Kidney tubule cell (primary cell): ENCODE results near the gene S100A9.
"Not testable (repeated sequence)": the region's sequence is repeated elsewhere in the genome, so short reads cannot be mapped to it uniquely, and the experiment has no call there.

Experiments
- DNase-seq: peaks from one replicate; pipeline ENCODE4 v3.0.0-alpha.2; 2018; ENCODE audit warnings: low spot score

The S100A9 gene

DNA sequence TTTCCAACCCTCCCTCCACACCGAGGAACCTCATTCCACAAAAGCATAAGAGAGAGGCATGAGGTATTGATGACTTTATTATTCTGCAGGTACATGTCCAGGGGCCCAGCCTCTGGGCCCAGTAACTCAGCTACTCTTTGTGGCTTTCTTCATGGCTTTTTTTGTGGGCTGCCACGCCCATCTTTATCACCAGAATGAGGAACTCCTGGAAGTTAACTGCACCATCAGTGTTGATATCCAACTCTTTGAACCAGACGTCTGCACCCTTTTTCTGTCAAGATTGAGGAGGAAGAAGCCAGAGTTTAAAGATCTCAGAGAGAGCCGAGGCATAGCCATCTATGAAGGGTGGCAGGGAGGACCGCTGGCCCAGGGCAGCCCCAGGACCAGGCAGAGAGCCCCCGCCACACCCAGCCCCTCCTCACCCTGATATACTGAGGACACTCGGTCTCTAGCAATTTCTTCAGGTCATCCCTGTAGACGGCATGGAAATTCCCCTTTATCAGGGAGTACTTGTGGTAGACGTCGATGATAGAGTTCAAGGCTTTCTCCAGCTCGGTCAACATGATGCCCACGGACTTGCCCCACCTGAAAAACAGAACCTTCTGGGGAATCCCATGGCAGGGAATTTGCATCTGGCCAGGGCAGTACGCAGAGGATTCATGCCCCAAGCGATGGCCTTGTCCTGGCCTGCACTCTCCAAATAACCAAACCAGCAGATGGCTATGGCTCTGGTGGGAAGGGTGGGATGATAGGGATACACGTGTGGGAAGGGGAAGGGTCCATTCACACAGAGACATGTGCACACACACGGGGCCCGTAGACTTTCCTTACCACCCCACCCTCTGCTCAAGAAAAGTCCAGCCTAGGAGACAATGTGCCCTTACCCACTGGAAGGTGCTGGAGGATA lies 32.6 kb downstream of the S100A9 start:
- DNase-seq: no peak

DNA sequence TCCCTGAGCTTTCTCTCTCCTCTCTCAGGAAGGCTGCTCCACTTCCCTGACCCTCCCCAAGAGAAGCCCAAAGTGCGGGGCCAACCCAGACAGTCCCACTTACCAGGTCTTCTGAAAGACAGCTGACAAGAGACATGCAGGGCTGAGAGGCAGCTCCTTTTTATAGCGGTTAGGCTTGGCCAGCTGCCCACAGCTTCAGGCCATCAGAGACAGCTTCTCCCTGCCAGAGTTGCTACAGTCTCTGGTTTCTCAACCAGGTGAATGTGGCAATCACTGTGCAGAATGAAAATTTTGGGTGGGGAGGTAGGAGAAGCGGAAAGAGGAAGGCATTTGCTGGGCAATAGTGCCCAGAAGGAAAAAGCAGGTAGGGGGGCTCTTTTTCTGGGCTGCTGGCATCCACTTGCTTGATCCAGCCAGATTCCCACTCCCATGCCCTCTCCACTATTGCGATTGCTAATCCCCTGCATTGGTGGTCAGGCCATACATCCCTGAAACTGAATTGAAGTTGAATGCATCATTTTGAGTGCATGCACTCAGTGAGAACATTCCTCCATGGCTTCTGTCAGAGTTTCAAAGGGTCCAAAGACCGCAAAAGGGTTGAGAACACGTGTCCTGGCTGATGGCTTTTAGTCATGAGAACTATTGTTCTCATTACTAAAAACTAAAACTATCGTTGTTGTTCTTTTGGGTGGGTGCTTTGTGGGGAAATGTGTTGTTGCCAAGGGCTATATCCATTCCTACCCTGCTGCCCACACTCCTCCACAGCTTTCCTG lies 33.5 kb downstream of the S100A9 start, which contains the start of gene S100A8:
TSS of gene S100A8 (minus strand) at position 136 of the 773 bp plus-strand sequence. CDS start 538 bp downstream, outside the sequence.
- DNase-seq: no peak

DNA sequence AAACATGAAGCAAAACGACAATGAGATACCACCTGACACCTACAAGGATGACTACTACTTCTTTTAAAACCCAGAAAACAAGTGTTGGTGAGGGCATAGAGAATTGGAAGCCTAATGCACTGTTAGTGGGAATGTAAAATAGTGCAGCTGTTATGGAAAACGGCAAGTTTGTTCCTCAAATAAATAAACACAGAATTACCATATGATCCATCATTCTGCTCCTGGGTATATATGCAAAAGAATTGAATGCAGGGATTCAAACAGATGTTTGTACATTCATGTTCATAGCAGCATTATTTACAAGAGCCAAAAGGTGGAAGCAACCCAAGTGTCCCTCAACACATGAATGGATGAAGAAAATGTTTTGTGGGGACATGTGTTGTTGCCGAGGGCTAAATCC lies 34.6 kb downstream of the S100A9 start:
- DNase-seq: no peak

DNA sequence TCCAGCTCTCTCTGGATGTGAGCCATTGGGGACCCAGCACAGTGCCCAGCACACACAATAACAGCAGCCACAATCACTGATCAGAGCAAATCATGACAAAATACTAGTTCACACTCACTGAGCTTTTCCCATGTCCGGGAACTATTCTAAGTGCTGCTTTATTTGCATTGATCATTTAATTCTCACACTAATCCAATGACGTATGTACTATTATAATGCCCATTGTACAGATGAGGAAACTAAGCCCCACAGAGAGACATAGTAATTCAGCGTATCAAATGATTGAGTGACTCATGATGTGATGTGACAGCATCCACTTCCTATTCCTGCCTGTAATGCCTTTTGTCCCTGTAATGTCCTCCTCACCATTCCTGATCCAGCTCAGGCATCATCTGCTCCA lies 35.2 kb downstream of the S100A9 start:
- no peak for DNase-seq

DNA sequence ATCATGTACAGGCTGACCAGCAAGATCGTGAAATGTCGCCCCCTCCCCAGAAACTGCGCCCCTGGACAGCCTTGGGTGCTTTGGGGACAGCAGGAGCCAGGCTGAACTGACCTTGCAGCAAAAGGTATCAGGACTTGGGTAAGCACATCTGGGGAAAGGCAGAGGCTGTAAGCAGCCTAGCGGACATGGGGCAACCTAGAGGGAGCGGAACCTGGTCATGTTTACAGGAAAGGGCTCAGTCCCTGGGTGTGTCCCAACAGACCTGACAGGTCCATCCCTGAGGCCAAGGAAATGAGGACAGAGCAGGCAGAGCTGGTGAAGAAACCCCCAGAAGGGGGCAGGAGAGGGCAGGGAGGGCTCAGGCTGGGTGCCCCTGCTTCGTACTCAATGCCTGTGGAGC lies 36.3 kb downstream of the S100A9 start:
- DNase-seq: no peak

DNA sequence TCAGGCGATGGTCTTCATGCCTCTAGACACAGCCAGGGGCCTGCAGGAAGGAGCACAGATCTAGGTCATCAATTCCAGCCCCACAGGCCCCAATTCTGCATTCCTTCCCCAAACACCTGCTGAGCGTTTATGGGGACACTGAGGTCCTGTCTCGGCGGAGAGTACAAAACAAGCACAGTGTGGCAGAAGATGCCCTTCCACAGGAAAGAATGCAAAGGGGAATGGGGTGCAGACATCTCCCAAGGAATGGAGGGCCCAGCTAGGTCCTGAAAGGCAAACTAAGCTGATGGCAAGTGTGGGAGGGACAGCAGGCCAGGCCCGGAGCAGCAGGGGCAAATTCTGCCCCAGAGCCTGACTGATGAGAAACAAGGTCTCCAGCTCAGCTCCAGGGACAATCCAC lies 36.7 kb downstream of the S100A9 start:
- DNase-seq: no peak

DNA sequence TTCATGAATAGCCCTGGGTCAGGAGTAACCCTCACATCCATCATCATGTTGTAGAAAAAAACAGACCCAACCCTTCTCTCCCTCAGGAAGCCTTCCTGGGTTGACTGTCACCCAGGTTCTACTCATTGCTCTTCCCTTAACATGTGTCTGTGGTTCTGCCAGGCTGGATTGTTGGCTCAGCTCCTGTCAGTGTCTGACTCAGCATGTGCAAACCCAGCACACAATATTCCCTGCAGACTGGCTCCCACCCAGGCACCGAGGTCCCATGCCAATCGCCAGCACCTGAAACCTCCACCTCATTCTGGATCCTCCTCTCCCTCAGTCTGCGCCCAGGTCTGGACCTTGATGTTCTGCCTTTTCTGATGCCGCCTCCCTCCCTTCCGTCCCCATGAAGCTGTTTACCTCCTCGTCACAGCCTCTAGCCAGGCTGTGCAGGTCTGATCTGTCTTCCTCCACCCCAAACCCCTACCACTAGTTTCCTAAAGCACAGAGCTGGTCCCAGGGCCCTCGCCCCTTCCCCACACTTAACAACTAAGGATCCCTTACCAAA lies 37.6 kb downstream of the S100A9 start:
- DNase-seq: peak; percentile 17

DNA sequence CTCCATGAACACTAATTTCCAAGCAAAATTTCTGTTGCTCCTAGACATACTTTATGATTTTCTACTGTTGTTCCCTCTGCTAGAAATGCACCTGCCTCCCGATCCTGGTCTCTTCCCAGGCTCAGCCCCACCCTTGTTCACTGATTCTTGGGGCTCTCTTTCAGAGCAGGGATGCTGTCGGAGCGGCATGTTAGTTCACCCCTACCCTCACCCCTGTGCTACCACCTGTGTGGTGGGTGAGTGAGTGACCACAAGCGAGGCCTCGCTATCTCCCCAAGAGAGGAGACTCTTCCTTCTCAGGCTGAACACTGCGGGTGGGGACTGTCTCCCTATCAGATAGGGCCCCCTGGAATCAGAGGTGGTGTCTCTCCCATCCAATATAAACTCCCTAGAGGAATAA lies 38.1 kb downstream of the S100A9 start:
- no peak for DNase-seq

DNA sequence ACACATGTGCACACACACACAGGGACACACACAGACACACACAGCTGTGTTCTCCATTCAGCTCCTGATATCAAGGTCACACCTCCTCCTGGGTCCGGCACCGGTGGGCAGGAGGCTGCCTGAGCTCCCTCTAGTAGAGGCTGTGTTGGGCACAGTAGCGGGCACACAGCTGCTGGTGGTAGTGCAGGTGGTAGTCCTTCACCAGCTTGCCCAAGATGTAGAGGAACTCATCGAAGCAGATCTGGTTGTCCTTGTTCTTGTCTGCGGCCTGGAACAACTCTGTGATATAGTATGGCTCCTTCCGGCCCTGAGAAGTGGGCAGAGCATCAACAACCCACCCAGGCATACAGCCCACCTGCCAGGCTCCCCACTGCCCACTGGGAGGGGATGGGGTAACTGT lies 38.8 kb downstream of the S100A9 start:
- DNase-seq: no peak

DNA sequence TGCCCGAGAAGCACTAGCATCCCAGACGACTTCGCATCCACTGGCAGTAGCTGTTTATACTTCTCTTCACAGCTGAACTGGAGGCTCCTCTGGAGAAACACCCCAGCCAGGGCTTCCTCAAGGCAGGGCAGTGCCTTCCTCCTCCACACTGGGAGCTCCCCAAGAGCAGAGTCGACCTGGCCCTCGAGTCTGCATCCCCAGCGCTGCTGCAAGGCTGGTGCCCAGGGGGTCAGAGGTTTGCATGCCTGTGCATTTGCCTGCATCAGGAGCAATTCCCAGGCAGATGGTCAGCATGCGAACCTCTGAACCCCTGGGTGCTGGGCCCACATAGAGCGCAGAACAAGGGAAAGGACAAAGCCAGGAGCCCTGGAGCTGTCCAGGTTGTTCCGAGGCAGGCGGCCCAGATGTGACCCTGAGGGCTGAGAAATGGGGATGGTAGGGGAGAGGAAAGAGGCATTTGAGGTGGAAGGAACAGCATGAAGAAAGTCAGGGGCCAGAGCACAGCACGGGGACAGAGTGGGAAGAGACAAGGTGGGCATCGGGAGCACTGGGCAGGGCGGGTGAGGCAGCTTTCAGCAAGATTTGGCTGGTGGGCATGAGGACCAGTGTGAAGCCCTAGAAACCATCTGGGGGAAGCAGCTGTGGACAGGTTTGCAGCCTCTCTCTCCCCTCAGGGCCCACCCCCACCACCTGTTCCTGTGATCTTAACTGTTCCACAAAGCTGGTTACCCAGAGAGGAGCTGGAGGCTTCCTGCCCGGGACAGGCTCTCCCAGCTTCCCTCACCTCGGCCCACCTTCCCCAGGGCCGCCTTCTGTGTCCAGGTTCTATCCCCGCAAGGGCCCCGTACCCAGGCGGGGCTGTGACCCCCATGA lies 39.6 kb downstream of the S100A9 start:
- no peak for DNase-seq

DNA sequence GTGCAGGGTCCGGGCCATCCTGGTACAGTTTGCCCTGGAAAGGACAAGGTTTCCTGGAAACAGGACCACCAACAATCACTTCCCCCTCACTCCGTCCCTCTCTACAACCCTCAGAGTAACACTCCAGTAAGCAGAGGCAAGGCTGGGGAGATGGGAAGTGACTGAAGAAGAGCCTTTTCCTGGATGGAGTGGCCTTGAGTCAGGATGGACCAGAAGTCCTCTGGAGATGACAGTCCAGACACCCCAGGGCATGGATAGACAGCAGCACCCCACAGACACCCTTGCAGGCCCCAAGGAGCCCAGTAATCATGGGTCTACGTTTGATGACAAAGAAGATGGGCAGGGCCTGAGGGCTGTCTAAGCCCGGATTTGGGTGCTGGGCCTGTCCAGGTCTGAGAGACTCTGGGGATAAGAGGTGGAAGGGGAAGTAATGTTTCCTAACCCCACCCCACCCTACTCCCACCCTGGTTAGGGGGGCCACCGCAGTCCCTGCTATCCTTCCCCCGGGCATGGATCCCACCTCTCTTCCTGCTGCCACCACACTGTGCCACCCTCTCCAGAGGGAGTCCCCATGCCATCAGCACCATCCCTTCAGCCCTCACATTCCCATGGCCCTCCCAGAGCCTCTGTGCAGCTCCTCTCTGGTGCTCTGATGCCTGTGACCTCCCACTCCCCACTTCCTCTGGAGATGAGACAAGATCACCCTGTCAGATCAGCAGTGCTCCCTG lies 40.4 kb downstream of the S100A9 start:
- no peak for DNase-seq

DNA sequence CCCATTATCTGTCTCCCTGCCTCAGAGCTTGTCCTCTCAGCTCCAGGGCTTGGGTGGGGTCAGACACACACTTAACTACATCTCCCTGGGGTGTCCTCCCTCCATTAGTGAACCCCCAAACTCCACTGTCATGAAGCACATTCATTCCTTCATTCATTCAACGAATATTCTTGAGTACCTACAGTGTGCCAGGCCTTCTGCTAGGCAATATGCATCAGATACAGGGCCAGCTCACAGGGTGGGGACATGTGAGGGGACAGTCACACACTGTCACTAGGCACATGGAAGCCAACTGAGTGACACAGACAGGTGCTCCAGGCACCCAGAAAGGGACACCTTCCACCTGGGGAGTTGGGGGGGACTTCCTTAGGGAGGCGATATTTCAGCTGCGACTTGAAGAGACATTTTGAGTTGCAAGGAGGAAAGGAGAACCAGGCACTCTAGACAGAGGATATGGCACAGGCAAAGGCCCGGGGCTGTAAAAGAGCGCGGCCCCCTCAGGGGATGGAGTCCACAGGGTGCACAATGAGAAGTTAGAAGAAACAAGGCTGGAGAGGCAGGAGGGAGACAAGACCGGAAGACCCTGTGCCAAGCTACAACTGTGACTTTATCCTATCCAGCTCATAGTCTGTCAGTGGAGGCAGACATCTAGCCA lies 41.9 kb downstream of the S100A9 start:
- DNase-seq: no peak

DNA sequence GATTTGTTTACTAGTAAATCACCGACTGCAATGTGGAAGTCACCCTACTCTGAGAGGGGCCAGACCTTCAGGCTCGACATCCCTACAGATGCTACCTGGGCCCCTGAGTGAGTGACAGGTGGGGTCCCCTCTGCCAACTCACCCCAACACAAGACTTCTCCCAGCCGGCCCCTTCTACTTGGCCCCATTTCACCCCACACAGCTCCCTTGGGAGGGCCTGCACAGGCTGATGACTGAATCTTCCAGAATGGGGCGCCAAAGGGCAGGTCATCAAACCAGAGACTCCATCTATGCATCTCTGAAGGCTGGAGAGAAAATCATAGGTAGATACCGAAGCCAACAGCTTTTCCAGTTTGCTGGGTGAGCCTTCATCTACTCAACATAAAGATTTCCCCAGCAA lies 42.6 kb downstream of the S100A9 start:
- no peak for DNase-seq

DNA sequence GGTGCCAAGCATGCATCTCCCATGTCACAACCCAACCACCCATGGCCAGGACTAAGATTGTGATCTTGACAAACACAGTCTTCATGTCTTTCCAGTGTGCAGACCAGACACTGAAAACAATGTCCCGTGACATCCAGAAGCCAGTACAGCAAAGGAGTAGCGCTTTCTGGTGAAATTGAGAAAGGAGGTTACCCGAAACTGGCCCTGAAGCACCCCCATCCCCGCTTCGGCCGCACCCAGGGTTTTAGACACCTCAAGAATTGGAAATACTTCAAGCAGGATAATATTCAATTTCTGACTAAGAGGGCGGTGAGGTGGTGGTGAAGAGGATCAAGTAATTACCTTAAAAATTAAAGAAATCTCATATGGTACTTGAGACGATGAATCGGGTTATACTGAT lies 43.8 kb downstream of the S100A9 start:
- no peak for DNase-seq

DNA sequence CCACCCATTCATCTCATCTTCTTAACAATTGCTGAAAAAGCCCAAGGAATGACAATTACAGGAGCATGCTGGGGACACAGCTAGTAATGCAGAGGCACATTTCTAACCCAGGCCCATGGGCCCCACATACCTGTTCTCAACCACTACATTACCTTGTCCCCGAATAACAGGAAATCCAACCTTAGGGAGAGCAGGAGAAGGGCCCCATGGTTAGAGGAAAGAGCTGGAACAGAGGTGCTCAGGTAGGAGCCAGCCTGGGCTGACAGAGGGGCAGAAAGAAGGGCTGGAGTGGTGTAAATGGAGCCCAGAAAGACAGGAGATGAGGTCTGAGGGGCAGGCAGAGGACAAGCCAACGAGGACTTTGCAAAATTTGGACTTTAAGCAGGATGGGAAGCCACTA lies 44.6 kb downstream of the S100A9 start:
- DNase-seq: no peak

DNA sequence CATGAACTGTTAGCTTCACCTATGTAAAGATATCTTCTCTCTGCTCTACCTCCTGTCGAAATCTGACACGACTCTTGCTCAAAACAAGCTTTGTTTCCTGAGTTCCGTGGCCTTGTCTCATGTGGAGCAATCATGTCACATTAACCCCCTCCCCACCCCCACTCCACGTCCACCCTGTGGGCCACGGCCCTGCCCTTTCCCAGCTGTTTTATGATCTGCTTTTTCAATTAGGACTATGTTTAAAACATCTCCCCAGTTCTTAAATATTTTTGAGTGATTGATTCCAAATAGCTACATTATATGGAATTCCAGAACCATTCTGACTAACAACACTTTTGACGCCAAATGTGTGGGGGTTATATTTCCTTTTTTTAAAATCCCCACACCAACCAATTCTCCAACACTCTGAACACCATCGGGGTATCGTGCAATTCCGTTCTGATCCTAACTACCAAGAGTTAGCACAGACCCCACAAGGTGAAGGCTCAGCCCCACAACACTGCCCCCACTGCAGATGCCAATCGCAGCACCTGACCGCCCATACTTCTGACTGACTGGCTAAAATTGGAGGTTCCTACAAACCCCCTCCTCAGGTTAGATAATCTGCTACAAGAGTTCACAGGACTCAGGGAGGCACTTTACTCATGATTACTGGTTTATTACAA lies 45.9 kb downstream of the S100A9 start:
- DNase-seq: no peak

DNA sequence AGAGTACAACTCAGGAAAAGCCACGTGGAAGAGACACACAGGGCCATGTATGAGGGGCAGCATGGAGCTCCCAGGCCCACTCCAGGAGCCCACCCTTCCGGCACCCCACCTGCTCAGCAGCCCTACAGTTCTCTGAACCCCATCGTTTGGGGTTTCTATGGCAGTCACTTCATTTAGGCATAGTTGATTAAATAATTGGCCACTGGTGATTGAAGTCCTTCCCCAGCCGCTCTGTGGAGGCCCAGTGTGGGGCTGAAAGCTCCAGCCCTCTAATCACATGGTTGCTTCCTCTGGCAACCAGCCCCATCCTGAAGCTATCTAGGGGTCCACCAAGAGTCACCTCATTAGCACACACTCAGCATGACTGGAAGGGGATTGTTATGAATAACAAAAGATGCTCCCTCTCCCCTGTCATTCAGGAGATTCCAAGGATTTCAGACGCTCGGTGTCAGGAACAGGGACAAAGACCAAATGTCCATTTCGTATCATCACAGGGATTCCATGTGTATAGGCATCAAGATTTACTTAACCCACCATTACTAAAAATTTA lies 46.5 kb downstream of the S100A9 start:
- DNase-seq: no peak

DNA sequence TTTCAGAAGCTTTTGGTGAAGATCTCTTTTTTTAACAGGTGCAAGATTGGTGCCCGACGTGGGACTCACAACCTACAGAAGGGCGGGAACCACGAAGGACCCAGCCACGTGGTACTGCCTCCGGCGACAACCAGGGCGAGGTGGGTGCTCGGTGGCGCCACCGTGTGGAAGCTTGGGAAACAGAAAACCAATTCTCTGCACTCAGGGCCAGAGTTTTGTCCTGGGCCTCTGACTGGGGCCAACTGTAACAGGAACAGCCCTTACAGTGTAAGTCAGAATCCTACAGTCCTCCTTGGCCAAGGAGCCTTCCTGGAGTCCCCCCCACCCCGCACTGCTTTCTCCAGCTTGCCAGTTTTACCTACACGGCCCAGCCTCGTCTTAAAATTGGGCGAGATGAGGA lies 47.1 kb downstream of the S100A9 start:
- DNase-seq: peak; percentile 32

DNA sequence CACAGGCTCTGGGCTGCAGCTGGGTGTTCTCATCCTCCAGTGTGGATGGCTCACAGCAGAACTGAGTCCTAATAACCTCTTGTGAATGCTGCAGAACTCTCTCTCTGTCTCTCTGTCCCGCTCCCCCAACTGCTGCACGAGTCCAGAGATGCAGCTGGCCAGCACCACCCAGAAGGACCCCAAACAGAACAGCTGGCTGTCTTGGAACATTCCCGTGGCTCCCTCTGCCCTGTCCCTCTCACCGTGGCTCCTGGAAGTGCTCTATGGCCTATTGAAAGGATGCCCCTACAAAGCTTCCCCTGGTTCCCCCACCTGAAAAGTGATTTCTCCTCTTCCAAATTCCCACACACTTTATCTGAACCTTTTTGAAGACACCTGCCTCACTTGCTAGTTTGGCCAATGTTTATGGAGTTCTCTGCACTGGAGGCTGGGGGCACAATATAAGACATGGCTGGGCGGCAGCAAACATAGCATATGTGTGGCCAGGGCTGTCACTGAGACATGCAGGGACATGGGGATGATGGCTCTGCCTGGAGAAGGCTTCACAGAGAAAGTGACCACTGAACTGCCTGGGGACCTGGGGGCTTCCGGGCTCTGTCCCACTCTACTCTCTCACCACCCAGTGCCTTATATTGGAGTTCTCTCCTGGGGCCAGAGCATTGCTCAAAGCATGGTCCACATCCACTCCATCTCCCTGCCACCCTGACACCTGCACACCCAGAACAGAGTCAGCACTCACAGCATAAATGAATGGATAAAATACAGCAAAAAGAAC lies 48.4 kb downstream of the S100A9 start:
- DNase-seq: not testable (repeated sequence)
